Motor neuron (in vitro differentiated cells): Measurements from ENCODE around the gene PODNL1. TPM values are rescaled to one million over a fixed set of nuclear protein-coding genes. Genes with fewer than 3 reads are reported as not detected.

Experiments
- ATAC-seq, 8 experiments: fragments of 200-7000 bp; cut with Tn5 transposase; replicated peaks in 6 of 8; 2 replicates each; pipeline ENCODE4 v1.8.0; 2021; ENCODE audit warnings: mild to moderate bottlenecking in 8 of 8, moderate library complexity in 8 of 8
- H3K27ac ChIP-seq, 2 donors: fragments of 250-450 bp; sonication (Bioruptor Pico); 2 replicates each; pipeline ENCODE4 v1.9.0; 2021; ENCODE audit warnings: antibody characterized with exemption in 2 of 2, mild to moderate bottlenecking in 2 of 2, moderate library complexity in 1 of 2
- H3K4me1 ChIP-seq, 2 donors: fragments of 250-450 bp; sonication (Bioruptor Pico); replicated peaks in 1 of 2; 2 replicates each; pipeline ENCODE4 v1.6.1; 2021; ENCODE audit warnings: antibody characterized with exemption in 2 of 2, mild to moderate bottlenecking in 2 of 2, moderate library complexity in 1 of 2
- H3K4me3 ChIP-seq, 5 donors: fragments of 250-450 bp; sonication (Bioruptor Pico); 2 replicates each; pipeline ENCODE4 v1.9.0; 2021; ENCODE audit warnings: antibody characterized with exemption in 5 of 5, mild to moderate bottlenecking in 5 of 5, moderate library complexity in 4 of 5
- WGBS, 10 experiments: fragments of 450-650 bp; shearing (Covaris generic); methylation state at CpG; one replicate each; pipeline ENCODE4 v1.0.0; 2022; 5-methylcytosine and 5-hydroxymethylcytosine counted together
- in situ Hi-C, 9 experiments: fragments of 400-800 bp; cut with MboI; loops; one replicate each; pipeline ENCODE4 v1.15.0; 2021; ENCODE audit warnings: low sequenced_read_pairs in 9 of 9, low pct_unique_long_range_greater_than_20kb in 2 of 9; ENCODE audit not compliant: unreplicated experiment in 9 of 9
- total RNA-seq, 8 experiments: library from RNA; unstranded; fragments of 300-600 nt; gene quantifications; 2 replicates each; pipeline versions ENCODE4 v1.2.3 to v1.2.4, GENCODE V29; 2022

PODNL1 gene
- total RNA-seq, 8 experiments from 2014 or later = 0.16 to 1.4 (median 0.89) TPM

DNA sequence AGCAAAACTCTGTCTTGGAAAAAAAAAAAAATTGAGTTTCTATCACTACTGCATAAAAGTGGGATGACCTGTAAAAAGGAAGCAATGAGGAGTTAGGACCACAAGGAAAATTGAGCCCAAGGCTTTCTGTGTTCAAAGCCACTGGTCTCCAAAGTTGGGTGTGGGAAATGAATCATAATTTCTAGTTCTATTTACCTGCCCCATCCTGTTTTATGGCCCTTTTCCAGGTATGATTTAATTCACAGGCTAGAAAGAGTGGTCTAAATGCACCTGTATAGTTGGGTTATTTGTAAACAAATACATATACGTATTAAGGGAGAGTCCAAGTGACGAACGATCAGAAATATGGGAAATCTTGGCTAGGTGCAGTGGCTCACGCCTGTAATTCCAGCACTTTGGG is 8.2 kb upstream of the PODNL1 start:
- Histone ChIP-seq H3K27ac (no peak overlapping the region), H3K4me1 (no peaks in the 10 kb centered on the region), H3K4me3 (no peak overlapping the region)
- 80 to 95% (median 92%) methylated on average over 1 to 4 of the region's 4 CpGs; no CpG with 5 or more reads in 5 of the 10 experiments for WGBS, 10 experiments
- ATAC-seq = no peak
- in situ Hi-C loops = no loop called here

GRCh38 chr19:13942023-13942684 is 3.9 kb upstream of the PODNL1 start:
- H3K4me1 ChIP-seq = peaks cover 10 to 13% of the 10 kb centered on the region in 2 donors
- no peak overlapping the region for H3K4me3 ChIP-seq
- in situ Hi-C loops = no loop called here
- 83 to 100% (median 100%) methylated on average over 1 of the region's 1 CpG; no CpG with 5 or more reads in 6 of the 10 experiments for WGBS, 10 experiments
- H3K27ac ChIP-seq = no peak overlapping the region
- peak in 1 of 8 experiments; percentile 21 for ATAC-seq

GRCh38 chr19:13937479-13938300 is 527 bp downstream of the PODNL1 start:
- peak overlapping the region in 1 of 2 donors; percentile 26 for H3K27ac ChIP-seq
- H3K4me3 ChIP-seq = peak overlapping the region in 3 of 5 donors; percentile 0 to 2 (median 0)
- peaks cover 18 to 23% of the 10 kb centered on the region in 2 donors for H3K4me1 ChIP-seq
- WGBS, 10 experiments = no CpG with 5 or more reads among the region's 29 CpGs
- ATAC-seq = peak; percentile 23 to 78 (median 70)
- in situ Hi-C loops = no loop called here

DNA sequence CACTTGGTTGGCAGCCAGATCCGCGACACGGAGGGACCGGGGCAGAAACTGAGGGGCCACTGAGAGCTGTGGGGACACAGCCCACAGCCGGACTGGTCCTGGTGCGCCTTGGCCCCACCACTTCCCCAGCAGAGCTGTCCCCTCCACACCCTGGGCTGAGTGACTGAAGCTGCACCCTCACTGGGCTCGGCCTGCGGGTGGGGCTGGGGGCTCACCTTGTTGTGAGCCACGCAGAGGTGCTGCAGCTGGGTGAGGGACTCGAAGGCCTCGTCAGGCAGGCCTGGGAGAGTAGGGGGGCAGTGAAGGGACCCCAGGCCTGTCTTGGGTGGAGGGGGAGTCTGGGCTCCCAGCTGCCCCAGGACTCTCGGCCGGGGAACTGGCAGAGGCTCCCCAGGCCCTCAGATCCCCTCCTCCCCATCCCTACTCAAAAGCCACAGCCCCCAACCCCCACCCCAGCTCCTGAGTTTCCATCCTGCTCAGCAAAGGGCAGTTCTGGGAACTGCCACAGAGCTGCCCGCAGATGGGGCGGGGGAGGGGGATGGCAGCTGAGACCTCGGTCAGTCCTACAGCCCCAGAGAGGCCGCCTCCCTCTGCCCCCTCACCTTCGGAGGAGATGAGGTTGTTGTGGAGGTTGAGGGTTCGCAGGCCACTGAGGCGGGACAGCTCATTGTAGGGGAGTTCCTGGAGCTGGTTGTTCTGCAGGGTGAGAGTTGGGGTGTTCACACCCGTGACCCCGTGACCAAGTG is 2.3 kb downstream of the PODNL1 start:
- in situ Hi-C loops = no loop called here
- ATAC-seq = peak in 5 of 8 experiments; percentile 22 to 32 (median 28)
- peaks cover 18 to 23% of the 10 kb centered on the region in 2 donors for H3K4me1 ChIP-seq

DNA sequence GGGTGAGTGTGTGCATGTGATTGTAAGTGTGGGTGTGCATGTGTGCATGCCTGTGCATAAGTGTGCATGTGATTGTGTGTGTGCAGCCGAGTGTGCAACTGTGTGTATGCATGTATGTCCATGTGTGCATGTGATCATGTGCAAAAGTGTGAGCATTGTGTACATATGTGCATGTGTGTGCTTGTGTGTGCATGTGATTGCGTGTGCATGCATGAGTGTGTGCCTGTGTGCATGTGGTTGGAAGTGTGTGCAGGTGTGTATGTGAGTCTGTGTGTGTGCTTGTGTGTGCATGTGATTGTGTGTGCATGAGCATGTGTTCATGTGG is 3.5 kb downstream of the PODNL1 start:
- H3K4me1 ChIP-seq = peaks cover 18 to 23% of the 10 kb centered on the region in 2 donors

More for the DNA sequence above, 2.3 kb downstream of the PODNL1 start:
- no peak overlapping the region for H3K27ac ChIP-seq
- WGBS, 10 experiments = 80 to 100% methylated on average over 1 of the region's 22 CpGs; no CpG with 5 or more reads in 8 of the 10 experiments
- H3K4me3 ChIP-seq = no peak overlapping the region

GRCh38 chr19:13932911-13933393 is 5.3 kb downstream of the PODNL1 start:
- H3K4me1 ChIP-seq = peaks cover 15 to 17% of the 10 kb centered on the region in 2 donors
- in situ Hi-C loops = no loop called here
- no peak overlapping the region for H3K4me3 ChIP-seq
- H3K27ac ChIP-seq = no peak overlapping the region
- ATAC-seq = no peak
- no CpG with 5 or more reads among the region's 42 CpGs for WGBS, 10 experiments

More for the DNA sequence above, 3.5 kb downstream of the PODNL1 start:
- H3K4me3 ChIP-seq = no peak overlapping the region
- in situ Hi-C loops = no loop called here
- ATAC-seq = no peak
- H3K27ac ChIP-seq = no peak overlapping the region
- 67 to 80% methylated on average over 1 of the region's 2 CpGs; no CpG with 5 or more reads in 8 of the 10 experiments for WGBS, 10 experiments

- ATAC-seq = no peak
- Histone ChIP-seq H3K27ac (no peak overlapping the region), H3K4me1 (peaks cover 8 to 10% of the 10 kb centered on the region in 2 donors), H3K4me3 (no peak overlapping the region)
- in situ Hi-C loops = no loop called here
- 71 to 100% (median 93%) methylated on average over 1 to 2 of the region's 6 CpGs; no CpG with 5 or more reads in 7 of the 10 experiments for WGBS, 10 experiments
These were observed 6.0 kb downstream of the PODNL1 start for GRCh38 chr19:13932149-13932637.

DNA sequence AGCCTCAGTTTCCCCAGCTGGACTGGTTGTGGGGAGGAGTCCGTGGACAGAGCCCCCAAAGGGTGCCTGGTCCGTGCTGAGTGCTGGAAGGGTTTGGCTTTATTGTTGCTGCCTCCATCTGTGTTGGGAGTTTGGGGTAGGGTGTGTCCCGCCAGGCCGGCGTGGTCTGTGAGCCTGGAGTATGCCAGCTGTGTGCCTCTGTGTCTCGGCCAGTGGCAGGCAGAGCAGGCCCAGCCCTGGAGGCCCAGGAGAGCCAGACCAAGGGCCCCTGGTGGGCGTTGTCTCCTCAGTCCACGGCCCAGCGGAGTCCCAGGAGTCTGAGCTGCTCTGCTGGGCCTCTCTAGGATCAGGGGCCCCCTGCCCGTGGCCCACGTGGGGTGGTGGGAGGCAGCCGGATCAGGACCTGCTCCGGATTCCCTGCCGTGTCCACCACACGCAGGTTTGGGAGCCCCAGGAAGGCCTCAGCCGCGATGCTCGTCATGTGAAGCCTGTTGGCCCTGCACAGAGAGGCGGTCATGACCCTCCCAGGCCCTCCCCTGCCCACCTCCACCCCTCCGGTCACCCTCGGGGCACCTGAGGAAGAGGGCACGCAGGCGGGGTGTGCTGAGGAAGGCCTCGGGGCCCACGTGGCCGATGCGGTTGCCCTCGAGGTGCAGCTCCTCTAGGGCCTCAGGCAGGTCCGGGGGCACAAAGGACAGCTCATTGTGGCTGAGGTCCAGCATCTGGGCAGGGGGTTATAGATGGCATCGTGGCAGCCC is 6.6 kb downstream of the PODNL1 start:
- peak in 3 of 8 experiments; percentile 62 to 84 (median 80) for ATAC-seq
- WGBS, 10 experiments = 15 to 100% (median 70%) methylated on average over 1 to 4 of the region's 30 CpGs; no CpG with 5 or more reads in 6 of the 10 experiments
- Histone ChIP-seq H3K27ac (no peak overlapping the region), H3K4me3 (no peak overlapping the region), H3K4me1 (peaks cover 8 to 10% of the 10 kb centered on the region in 2 donors)
- in situ Hi-C loops = no loop called here

GRCh38 chr19:13930402-13930801 is 7.8 kb downstream of the PODNL1 start:
- ATAC-seq = peak in 2 of 8 experiments; percentile 7 to 10
- in situ Hi-C loops = no loop called here
- Histone ChIP-seq H3K4me3 (no peak overlapping the region), H3K4me1 (no peaks in the 10 kb centered on the region), H3K27ac (no peak overlapping the region)
- WGBS, 10 experiments = 90% methylated on average over 2 of the region's 17 CpGs; no CpG with 5 or more reads in 9 of the 10 experiments

DNA sequence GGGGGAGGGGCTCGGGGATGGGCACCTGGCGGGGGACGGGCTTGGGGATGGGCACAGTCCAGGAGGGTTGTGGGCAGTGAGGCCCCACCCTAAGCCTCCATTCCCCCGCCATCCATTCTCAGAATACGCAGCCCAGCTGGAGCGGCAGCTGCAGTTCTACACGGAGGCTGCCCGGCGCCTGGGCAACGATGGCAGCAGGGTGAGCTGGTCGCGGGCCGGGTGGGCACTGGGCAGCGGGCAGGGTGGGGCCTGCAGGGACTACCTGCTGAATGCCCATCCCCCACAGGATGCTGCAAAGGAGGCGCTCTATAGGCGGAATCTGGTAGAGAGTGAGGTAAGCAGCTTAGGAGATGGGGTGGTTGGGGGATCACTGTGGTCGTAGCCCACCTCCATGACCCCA is 8.3 kb downstream of the PODNL1 start:
- Histone ChIP-seq H3K4me1 (no peaks in the 10 kb centered on the region), H3K4me3 (no peak overlapping the region), H3K27ac (no peak overlapping the region)
- ATAC-seq = peak in 3 of 8 experiments; percentile 11 to 20 (median 11)
- no CpG with 5 or more reads among the region's 17 CpGs for WGBS, 10 experiments
- in situ Hi-C loops = no loop called here

DNA sequence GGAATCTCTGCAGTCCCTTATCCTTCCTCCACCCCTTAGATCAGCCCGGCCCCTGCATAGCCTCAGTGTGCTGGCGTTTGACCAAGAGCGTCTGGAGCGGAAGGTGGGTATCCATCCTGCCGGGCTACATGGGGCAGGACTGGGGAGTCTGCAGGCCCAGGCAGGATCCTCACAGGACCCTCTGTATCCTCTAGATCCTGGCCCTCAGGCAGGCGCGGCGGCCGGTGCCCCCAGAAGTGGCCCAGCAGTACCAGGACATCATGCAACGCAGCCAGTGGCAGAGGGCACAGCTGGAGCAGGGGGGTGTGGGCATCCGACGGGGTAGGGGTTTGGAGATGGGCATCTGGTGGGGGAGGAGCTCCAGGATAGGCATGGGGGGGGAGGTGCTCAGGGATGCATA is 8.9 kb downstream of the PODNL1 start:
- WGBS, 10 experiments = 90 to 100% (median 90%) methylated on average over 1 to 2 of the region's 12 CpGs; no CpG with 5 or more reads in 7 of the 10 experiments
- Histone ChIP-seq H3K27ac (no peak overlapping the region), H3K4me3 (no peak overlapping the region), H3K4me1 (no peaks in the 10 kb centered on the region)
- in situ Hi-C loops = no loop called here
- ATAC-seq = no peak

DNA sequence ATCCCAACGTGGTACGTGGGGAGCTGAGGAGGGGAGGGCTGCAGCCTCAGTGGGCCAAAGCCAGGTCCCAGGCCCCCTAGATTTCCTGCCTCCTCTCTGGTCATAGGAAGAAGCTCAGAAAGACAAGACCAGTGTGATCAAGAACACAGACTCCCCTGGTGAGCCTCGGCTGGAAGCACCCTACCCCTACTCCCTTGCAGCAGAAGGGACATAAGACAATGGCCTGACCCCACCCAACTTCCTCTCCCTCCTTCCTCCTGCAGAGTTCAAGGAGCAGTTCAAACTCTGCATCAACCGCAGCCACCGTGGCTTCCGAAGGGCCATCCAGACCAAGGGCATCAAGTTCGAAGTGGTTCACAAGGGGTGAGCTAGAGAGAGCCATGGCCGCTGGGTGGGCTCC is 11.5 kb downstream of the PODNL1 start:
- no peak for ATAC-seq
- in situ Hi-C loops = no loop called here
- Histone ChIP-seq H3K4me3 (no peak overlapping the region), H3K27ac (no peak overlapping the region), H3K4me1 (no peaks in the 10 kb centered on the region)
- WGBS, 10 experiments = 60 to 100% (median 100%) methylated on average over 1 to 5 of the region's 8 CpGs; no CpG with 5 or more reads in 3 of the 10 experiments
